MCF 10A (cell line): ENCODE measurements around the gene RGCC. TPM values are rescaled to one million over a fixed set of nuclear protein-coding genes. Genes with fewer than 3 reads are reported as not detected.
"Not testable (repeated sequence)": the region's sequence is repeated elsewhere in the genome, so short reads cannot be mapped to it uniquely, and the experiment has no call there.

Source experiments
- BruUV-seq: library from RNA; stranded (reverse); fragments of 400-500 nt; replicated peaks from 2 replicates; lab custom pipeline; 2021; lab: Mats Ljungman, UMichigan
- CTCF ChIA-PET: fragments of 300-600 bp; sonication (Branson Sonifier 250); formaldehyde crosslinking; extraction: SDS; loops from one replicate; lab custom pipeline; 2021; ENCODE audit warnings: antibody characterized with exemption, inconsistent platforms; lab: Yijun Ruan, JAX
- POLR2A ChIA-PET: fragments of 300-600, 350-650 bp; sonication (Branson Sonifier 250); formaldehyde crosslinking; extraction: SDS; loops from one replicate; lab custom pipeline; 2020; ENCODE audit warnings: antibody characterized with exemption, inconsistent platforms; lab: Yijun Ruan, JAX
- DNase-seq: peaks from one replicate; pipeline ENCODE4 v3.0.0-alpha.2; 2018; ENCODE audit not compliant: unreplicated experiment
- H3K27ac Mint-ChIP-seq: one replicate; pipeline ENCODE4 v1.8.0; 2022; ENCODE audit warnings: mild to moderate bottlenecking, low read depth, mixed read lengths; ENCODE audit not compliant: unreplicated experiment
- H3K27me3 Mint-ChIP-seq: one replicate; pipeline ENCODE4 v1.8.0; 2022; ENCODE audit warnings: mixed read lengths; ENCODE audit not compliant: insufficient read depth, unreplicated experiment
- H3K36me3 Mint-ChIP-seq: one replicate; pipeline ENCODE4 v1.8.0; 2022; ENCODE audit warnings: mild to moderate bottlenecking, moderate library complexity, mixed read lengths; ENCODE audit not compliant: insufficient read depth, unreplicated experiment
- H3K4me1 Mint-ChIP-seq: one replicate; pipeline ENCODE4 v1.8.0; 2022; ENCODE audit warnings: mixed read lengths; ENCODE audit not compliant: insufficient read depth, unreplicated experiment
- H3K4me3 Mint-ChIP-seq: one replicate; pipeline ENCODE4 v1.8.0; 2022; ENCODE audit warnings: mild to moderate bottlenecking, moderate library complexity, mixed read lengths; ENCODE audit not compliant: unreplicated experiment
- H3K9me3 Mint-ChIP-seq: one replicate; pipeline ENCODE4 v1.8.0; 2022; ENCODE audit warnings: mixed read lengths; ENCODE audit not compliant: unreplicated experiment
- intact Hi-C: fragments of 100-400 bp; cut with micrococcal nuclease; formaldehyde crosslinking; loops from 2 replicates; pipeline ENCODE4 v1.14.1; 2022
- total RNA-seq: library from RNA; stranded (reverse); gene quantifications from 2 replicates; pipeline ENCODE4 v1.2.3, GENCODE V29; 2022
- TF ChIP-seq, protein P1 (sequence below): fragments of 200-600 bp; IDR thresholded peaks from one replicate; pipeline ENCODE4 v1.8.0; 2022; ENCODE audit warnings: antibody characterized with exemption, mild to moderate bottlenecking; ENCODE audit not compliant: unreplicated experiment

Gene RGCC
- total RNA-seq, 1 experiment from 2014 or later: 3.7 TPM

DNA sequence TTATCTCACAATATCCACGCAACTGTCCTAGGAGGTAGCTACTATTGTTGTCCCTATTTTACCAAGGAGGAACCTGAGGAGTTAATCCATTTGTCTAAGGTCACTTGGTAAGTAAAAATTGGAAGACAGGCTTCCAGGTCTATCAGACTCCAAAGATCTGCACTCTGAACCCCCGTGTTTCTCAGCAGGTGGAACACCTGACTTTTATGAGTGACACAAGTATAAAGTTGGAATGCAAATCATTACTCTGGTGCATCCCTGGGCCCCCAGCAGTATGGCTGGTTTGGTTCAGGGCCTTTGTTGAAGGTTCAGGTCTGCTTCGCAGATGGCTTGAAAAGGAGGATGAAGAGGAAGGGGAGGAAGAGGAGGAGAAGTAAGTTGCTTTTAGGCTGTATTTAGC is 46.0 kb downstream of the RGCC start:
- BruUV-seq: no TSS peak
- H3K36me3 Mint-ChIP-seq: no peaks in the 10 kb centered on the region
- ChIA-PET POLR2A (no interaction called here), CTCF (no interaction called here)
- no peaks in the 10 kb centered on the region for H3K27me3 Mint-ChIP-seq
- peaks cover 19% of the 10 kb centered on the region for H3K4me1 Mint-ChIP-seq
- DNase-seq: no peak
- H3K4me3 Mint-ChIP-seq: no peak overlapping the region
- H3K9me3 Mint-ChIP-seq: peaks cover 14% of the 10 kb centered on the region
- no peak overlapping the region for H3K27ac Mint-ChIP-seq
- intact Hi-C loops: no loop called here
- TF ChIP-seq, protein P1, sequence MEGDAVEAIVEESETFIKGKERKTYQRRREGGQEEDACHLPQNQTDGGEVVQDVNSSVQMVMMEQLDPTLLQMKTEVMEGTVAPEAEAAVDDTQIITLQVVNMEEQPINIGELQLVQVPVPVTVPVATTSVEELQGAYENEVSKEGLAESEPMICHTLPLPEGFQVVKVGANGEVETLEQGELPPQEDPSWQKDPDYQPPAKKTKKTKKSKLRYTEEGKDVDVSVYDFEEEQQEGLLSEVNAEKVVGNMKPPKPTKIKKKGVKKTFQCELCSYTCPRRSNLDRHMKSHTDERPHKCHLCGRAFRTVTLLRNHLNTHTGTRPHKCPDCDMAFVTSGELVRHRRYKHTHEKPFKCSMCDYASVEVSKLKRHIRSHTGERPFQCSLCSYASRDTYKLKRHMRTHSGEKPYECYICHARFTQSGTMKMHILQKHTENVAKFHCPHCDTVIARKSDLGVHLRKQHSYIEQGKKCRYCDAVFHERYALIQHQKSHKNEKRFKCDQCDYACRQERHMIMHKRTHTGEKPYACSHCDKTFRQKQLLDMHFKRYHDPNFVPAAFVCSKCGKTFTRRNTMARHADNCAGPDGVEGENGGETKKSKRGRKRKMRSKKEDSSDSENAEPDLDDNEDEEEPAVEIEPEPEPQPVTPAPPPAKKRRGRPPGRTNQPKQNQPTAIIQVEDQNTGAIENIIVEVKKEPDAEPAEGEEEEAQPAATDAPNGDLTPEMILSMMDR: no peak

DNA sequence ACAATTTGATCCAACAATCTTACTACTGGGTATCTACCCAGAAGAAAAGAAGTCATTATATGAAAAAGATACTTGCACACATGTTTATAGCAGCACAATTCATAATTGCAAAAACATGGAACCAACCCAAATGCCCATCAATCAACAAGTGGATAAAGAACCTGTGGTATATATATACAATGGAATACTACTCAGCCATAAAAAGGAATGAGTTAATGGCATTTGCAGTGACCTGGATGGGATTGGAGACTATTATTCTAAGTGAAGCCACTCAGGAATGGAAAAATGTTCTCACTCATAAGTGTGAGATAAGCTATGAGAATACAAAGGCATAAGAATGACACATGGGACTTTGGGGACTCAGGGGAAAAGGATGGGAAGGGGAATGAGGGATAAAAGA is 47.3 kb downstream of the RGCC start:
- H3K27me3 Mint-ChIP-seq, POLR2A ChIA-PET, intact Hi-C loops, BruUV-seq, H3K4me3 Mint-ChIP-seq, DNase-seq, CTCF ChIA-PET, H3K36me3 Mint-ChIP-seq: not testable (repeated sequence)
- Mint-ChIP-seq H3K27ac (peak overlapping the region; percentile 69), H3K9me3 (peaks cover 14% of the 10 kb centered on the region), H3K4me1 (peaks cover 13% of the 10 kb centered on the region)

DNA sequence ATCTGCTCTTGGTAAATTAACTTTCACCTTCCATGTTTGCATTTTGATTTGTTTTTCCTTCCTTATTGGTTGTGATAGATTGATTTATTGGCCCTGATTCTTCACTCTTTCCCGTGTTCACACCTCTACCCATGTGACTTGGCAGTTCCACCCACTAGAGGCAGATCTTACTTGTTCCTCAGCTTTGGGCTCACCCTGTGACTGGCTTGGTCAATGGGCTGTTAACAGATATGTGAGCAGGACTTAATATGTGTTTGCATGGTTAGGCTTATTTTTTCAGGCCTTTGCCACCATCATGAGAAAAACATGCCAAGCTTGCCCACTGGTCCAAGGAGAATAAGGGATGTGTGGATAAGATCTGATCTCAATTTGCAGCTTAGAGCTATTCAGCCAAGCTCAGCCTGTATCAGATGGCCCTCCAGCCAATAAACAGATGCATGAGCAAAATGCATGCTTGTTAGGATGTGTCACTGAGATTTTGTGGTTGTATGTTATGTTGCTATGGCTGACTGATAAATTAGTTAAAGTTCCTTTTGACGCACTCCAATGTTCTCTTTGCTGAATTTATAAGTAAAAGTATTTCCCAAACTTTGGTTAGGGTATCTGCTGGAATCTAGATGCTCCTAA is 48.0 kb downstream of the RGCC start:
- TF ChIP-seq, protein P1: no peak
- intact Hi-C loops: no loop called here
- H3K27ac Mint-ChIP-seq: peak overlapping the region; percentile 69
- H3K4me3 Mint-ChIP-seq: no peak overlapping the region
- POLR2A ChIA-PET: no interaction called here
- CTCF ChIA-PET: no interaction called here
- peaks cover 7% of the 10 kb centered on the region for H3K4me1 Mint-ChIP-seq
- H3K27me3 Mint-ChIP-seq: no peaks in the 10 kb centered on the region
- H3K36me3 Mint-ChIP-seq: no peaks in the 10 kb centered on the region
- DNase-seq: no peak
- H3K9me3 Mint-ChIP-seq: peaks cover 14% of the 10 kb centered on the region
- no TSS peak for BruUV-seq

DNA sequence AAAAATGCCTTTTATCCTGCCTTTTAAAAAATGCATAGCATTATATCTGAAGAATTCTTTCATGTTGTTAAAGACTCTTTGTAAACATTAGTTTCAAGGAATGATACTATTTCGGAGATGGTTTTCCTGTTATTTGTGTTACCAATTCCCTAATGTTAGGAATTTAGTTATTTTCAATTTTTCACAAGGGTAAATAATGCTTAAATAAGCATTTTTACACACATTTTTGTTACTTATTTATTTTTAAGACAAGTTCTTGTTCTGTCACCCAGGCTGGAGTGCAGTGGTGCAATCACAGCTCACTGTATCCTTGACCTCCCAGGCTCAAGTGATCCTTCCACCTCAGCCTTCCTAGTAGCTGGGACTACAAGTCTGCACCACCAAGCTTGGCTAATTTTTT is 49.0 kb downstream of the RGCC start:
- intact Hi-C loops: no loop called here
- TF ChIP-seq, protein P1: no peak
- Mint-ChIP-seq H3K27me3 (no peaks in the 10 kb centered on the region), H3K27ac (peak overlapping the region; percentile 69), H3K9me3 (peaks cover 14% of the 10 kb centered on the region), H3K4me3 (no peak overlapping the region), H3K36me3 (no peaks in the 10 kb centered on the region), H3K4me1 (no peaks in the 10 kb centered on the region)
- POLR2A ChIA-PET: no interaction called here
- CTCF ChIA-PET: no interaction called here
- no TSS peak for BruUV-seq
- no peak for DNase-seq

DNA sequence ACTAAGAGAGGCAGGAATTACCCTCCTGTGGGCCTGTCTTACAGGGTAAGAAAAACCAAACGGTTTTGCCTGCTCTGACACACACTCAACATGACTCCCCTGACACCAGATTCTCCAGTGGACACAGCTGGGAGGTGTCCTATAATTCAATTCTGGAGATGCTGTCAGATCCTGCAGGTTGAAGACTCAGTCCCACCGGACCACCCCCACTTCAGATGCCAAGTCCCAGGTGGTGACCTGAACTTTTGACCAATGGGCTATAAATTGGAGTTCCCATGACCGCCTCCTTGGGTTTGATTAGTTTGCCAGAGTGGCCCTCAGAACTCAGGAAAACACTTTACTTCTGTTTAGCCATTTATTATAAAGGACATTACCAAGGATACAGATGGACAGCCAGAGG is 52.6 kb downstream of the RGCC start:
- BruUV-seq: no TSS peak
- no peaks in the 10 kb centered on the region for H3K36me3 Mint-ChIP-seq

More for the DNA sequence above, 52.6 kb downstream of the RGCC start:
- no peak overlapping the region for H3K27ac Mint-ChIP-seq
- H3K4me1 Mint-ChIP-seq: no peaks in the 10 kb centered on the region
- no peak for DNase-seq
- ChIA-PET POLR2A (no interaction called here), CTCF (interaction anchor here (0.6 kb wide), 1 partner anchor 1121 kb away, joined by 3 read pairs; no protein-coding TSS in a partner anchor)
- TF ChIP-seq, protein P1: no peak
- H3K9me3 Mint-ChIP-seq: no peaks in the 10 kb centered on the region
- no peak overlapping the region for H3K4me3 Mint-ChIP-seq
- intact Hi-C loops: no loop called here
- H3K27me3 Mint-ChIP-seq: no peaks in the 10 kb centered on the region
